GM18868 (cell line): Measurements from ENCODE around the gene FCHSD2.
"Not testable (repeated sequence)": the region's sequence is repeated elsewhere in the genome, so short reads cannot be mapped to it uniquely, and the experiment has no call there.

Experiments used
- ATAC-seq: cut with Tn5 transposase; IDR thresholded peaks from one replicate; pipeline ENCODE4 v1.9.1; 2021; ENCODE audit warnings: mild to moderate bottlenecking, moderate library complexity; ENCODE audit not compliant: unreplicated experiment

The FCHSD2 gene

GRCh38 chr11:72940417-72940816 lies 201.7 kb downstream of the FCHSD2 start:
- no peak for ATAC-seq

- ATAC-seq, result no peak
These were observed 203.1 kb downstream of the FCHSD2 start for GRCh38 chr11:72939031-72939430.

- no peak for ATAC-seq
These were observed 204.7 kb downstream of the FCHSD2 start for GRCh38 chr11:72937439-72937838.

DNA sequence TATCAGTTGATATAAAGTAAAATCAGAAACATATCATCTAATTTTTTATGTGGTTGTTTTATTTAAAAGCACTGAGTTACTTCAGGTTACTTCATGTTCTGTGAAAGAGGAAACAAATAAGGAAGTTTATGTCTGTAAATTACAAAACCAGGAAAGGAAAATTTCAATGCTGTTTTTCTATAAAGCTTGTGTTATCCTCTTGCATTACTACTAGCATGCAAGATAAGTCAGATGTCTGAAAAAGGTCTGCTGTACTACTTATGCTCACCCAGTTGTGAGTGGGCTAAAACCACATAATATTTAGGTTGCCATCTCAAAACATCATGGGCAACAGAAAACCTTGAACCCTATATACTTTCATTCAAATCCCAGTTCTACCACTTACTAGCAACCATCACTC lies 206.4 kb downstream of the FCHSD2 start:
- no peak for ATAC-seq

GRCh38 chr11:72932132-72932570 lies 210.0 kb downstream of the FCHSD2 start:
- ATAC-seq, result no peak

- no peak for ATAC-seq
These were observed 212.1 kb downstream of the FCHSD2 start for GRCh38 chr11:72930008-72930407.

DNA sequence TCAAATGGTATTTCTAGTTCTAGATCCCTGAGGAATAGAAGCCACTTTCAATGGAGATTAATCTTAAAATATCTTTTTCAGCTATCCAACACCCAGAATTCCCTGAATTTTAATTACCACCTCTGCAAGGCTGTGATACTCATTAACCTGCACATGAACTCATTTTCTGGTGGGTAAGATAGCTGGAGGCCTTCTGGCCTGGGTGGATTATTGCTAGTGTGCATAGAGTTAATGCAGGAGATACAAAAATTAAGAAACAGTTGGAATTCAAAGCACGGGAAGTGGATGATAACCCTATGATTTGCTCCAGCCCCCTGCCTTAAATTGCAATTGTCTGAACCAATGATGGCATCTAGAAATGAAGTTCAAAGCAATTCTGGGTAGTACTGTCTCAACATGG lies 212.9 kb downstream of the FCHSD2 start:
- no peak for ATAC-seq

DNA sequence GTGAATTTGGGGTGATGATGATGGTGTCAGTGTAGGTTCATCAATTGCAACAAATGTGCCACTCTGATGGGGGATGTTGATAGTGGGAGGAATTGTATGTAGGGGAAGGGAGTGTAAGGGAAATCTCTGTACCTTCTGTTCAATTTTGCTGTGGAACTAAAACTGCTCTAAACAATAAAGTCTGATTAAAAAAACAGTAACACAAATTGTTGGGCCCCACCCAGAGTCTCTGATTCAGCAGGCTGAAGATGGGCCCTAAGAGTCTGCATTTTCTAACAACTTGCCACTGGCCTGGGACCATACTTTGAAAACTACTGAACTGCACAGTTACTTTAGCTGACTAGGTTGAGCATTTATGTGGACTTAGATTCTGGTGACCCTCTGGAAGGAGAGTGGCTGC lies 214.7 kb downstream of the FCHSD2 start:
- ATAC-seq, result no peak

DNA sequence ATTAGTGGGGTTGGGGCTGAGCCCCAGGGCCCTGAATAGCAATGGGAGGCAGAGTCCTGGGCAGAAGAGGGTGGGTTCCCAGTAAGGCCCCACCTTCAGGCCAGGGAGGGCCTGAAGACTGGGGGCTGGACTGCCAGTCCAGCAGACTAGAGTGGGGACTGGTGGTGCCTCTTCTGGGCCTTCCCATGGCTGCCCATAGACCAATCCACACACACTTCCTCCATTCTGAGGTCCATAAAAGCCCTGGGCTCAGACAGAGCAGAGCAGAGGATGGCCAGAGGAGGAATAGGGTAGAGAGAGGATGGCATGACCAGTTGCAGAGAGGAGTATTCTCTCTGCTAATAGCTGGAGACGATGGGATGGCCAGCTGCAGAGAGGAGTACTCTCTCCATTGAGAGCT lies 216.0 kb downstream of the FCHSD2 start:
- no peak for ATAC-seq

DNA sequence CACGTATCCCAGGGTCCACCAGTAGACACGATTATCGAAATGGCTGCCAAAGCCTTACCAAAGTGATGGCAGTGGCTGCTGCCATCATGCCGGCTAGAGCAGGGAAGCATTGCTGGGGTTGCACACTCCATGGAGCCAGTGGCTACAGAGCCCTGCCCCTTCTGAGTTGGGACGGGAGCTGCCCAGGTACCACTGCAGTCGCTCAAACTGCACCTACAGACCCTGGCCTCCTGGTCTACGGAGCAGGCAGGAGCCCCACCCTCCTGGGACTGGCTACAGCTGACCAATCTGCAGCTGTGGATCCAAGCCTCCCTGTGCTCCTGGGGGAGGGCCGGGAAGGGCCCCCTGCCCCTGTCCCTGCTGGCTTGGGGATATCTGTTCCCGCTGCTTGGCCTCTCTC lies 216.5 kb downstream of the FCHSD2 start:
- ATAC-seq, result no peak

DNA sequence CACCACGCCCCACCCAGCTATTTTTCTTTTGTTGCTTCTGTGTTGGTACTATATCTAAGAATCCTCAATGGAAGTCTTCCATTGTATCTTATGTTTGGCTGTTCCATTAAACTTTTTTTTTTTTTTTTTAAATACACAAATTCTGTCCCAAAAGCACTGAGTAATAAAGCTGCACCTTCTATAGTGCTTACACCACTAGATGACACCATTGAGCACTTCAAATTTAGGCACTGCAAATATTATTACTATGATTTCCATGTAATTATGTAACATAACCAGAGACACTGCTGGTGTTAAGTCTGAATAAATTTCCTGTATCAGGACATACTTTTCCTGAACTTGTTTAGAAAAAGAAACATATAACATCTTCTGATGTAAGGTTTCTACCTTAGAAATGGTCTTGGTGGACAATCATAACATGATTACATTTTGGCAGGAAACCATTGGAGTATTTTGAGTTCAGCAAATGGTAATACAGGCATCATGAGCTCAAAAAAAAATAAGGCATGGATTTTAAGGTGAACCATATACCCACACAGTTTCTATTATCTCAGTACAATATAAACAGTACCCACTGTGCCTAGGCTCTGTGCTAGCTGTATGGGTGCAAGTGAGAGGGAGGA lies 217.4 kb downstream of the FCHSD2 start:
- no peak for ATAC-seq

DNA sequence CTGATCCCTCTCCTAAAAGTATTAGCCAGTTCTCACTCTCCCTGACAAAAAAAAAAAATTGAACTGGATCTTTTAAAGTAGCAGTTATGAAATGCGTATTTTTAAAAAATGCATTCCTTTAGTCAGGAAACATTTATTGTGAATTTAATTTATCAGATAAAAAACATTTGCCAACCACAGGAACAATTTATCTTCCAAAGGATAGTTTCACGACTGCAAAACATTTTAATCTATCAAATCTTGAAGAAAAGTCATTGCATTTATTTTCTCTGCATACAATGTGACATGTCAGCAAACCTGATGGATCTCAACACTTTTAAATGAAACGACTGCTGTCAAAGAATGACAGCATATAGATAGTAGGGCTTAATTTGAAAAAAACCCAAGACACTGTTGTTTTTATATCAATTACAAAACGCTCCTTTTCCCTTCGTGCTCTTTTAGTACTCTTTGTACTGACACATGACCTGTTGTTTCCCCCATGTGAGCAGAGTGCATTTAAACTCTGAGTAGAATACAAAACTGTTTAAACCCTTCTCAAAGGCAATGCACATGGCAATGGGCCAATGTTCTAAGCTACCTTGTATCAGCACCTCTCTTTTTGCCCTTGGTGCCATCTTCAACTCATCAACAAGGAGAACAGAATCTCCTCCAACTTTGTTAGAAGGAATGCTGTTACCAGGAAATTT lies 220.9 kb downstream of the FCHSD2 start:
- ATAC-seq, result no peak

DNA sequence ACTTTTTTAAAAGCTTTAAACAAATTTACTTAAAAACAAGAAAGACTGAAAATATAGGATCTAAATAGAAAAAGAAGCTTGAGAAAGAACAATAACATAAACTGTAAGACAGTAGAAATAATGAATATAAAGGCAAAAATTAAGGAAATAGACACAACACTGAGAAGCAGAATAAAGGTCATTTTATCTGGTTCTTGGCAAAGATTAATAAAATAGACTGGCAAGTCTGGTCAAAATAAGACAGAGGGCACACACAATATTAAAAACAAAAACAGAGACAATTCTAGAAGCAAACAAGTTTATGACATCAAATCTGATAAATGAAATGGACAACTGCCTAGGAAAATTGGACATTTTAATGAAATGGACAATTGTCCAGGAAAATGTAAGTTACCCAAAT lies 222.1 kb downstream of the FCHSD2 start:
- ATAC-seq, result no peak

- no peak for ATAC-seq
These were observed 223.3 kb downstream of the FCHSD2 start for GRCh38 chr11:72918851-72919250.

GRCh38 chr11:72912253-72912652 lies 229.9 kb downstream of the FCHSD2 start:
- no peak for ATAC-seq

DNA sequence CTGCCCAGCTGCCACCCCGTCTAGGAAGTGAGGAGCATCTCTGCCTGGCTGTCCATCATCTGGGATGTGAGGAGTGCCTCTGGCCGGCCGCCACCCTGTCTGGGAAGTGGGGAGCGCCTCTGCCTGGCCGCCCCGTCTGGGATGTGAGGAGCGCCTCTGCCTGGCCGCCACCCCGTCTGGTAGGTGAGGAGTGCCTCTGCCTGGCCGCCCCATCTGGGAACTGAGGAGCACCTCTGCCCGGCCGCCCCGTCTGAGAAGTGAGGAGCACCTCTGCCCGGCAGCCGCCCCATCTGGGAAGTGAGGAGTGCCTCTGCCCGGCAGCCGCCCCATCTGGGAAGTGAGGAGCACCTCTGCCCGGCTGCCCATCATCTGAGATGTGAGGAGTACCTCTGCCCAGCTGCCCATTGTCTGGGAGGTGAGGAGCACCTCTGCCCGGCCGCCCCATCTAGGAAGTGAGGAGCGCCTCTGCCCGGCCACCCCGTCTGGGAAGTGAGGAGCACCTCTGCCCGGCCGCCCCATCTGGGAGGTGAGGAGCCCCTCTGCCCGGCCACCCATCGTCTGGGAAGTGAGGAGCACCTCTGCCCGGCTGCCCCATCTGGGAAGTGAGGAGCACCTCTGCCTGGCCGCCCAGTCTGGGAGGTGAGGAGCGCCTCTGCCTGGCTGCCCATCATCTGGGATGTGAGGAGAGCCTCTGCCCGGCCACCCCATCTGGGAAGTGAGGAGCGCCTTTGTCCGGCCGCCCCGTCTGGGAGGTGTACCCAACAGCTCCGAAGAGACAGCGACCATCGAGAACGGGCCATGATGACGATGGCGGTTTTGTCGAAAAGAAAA lies 232.3 kb downstream of the FCHSD2 start:
- not testable (repeated sequence) for ATAC-seq

GRCh38 chr11:72908032-72908676 lies 234.0 kb downstream of the FCHSD2 start:
- no peak for ATAC-seq

DNA sequence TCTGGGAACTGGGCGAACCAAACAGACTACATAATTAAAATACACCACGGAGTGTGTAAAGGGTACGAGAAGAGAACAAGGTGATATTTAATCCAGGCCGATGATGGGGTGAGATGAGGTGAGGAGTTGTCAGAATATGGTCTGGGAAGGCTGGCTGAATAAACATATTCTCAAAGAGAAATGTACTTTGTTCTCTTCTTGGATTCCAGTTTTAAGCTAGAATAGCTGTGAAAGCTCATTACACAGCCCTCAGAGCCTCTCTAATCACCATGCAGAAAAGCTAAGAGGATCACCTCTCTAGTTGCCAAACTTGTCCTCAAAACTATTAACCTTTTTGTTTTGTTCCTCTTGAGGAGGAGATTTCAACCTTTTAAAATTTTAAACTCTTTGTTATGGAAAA lies 238.1 kb downstream of the FCHSD2 start:
- no peak for ATAC-seq

GRCh38 chr11:72901374-72901773 lies 240.7 kb downstream of the FCHSD2 start:
- no peak for ATAC-seq

GRCh38 chr11:72900013-72900412 lies 242.1 kb downstream of the FCHSD2 start:
- ATAC-seq, result no peak

DNA sequence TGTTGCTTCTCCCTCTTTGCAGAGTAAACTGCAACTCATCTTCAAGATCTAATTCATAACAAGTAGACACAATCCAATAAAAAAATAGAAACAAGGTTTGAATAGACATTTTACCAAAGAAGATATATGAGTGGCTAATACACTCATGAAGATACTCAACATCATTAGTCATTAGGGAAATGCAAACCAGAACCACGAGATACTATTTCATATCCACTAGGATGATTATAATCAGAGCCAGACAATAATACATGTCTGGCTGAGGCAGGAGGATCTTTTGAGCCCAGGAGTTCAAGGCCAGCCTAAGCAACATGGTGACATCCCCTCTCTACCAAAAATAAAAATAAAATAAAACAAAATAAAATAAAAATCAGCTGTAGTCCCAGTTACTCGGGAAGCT lies 242.9 kb downstream of the FCHSD2 start:
- ATAC-seq, result no peak
